Measurements from ENCODE around the gene MCUR1.
"Not testable (repeated sequence)": the region's sequence is repeated elsewhere in the genome, so short reads cannot be mapped to it uniquely, and the experiment has no call there.

MCUR1 gene

GRCh38 chr6:13828656-13829301 lies 14.4 kb upstream of the MCUR1 start:
- not testable (repeated sequence) for DNase-seq

- DNase-seq, result no peak
Measured at GRCh38 chr6:13827032-13827431, 12.7 kb upstream of the MCUR1 start.

GRCh38 chr6:13825871-13826270 lies 11.5 kb upstream of the MCUR1 start:
- no peak for DNase-seq

GRCh38 chr6:13818341-13818740 lies 4.0 kb upstream of the MCUR1 start:
- no peak for DNase-seq

- DNase-seq, result no peak
Measured at GRCh38 chr6:13814938-13815575, 700 bp upstream of the MCUR1 start.

GRCh38 chr6:13813621-13814175 lies 659 bp downstream of the MCUR1 start:
- DNase-seq, result no peak

GRCh38 chr6:13813026-13813425 lies 1.3 kb downstream of the MCUR1 start:
- no peak for DNase-seq

- no peak for DNase-seq
Measured at GRCh38 chr6:13812359-13812642, 2.1 kb downstream of the MCUR1 start.

- no peak for DNase-seq
Measured at GRCh38 chr6:13811627-13812358, 2.6 kb downstream of the MCUR1 start.

- DNase-seq, result no peak
Measured at GRCh38 chr6:13810688-13811446, 3.5 kb downstream of the MCUR1 start.

- no peak for DNase-seq
Measured at GRCh38 chr6:13808801-13809200, 5.6 kb downstream of the MCUR1 start.

GRCh38 chr6:13807696-13808095 lies 6.7 kb downstream of the MCUR1 start:
- DNase-seq, result no peak

- DNase-seq, result no peak
Measured at GRCh38 chr6:13803581-13803980, 10.8 kb downstream of the MCUR1 start.

GRCh38 chr6:13800615-13801014 lies 13.7 kb downstream of the MCUR1 start:
- DNase-seq, result no peak

GRCh38 chr6:13796781-13797180 lies 17.6 kb downstream of the MCUR1 start:
- DNase-seq, result no peak

- peak in 1 of 2 experiments; percentile 49 for DNase-seq
Measured at GRCh38 chr6:13795041-13795750, 19.2 kb downstream of the MCUR1 start.

GRCh38 chr6:13794184-13794583 lies 20.2 kb downstream of the MCUR1 start:
- DNase-seq, result no peak

GRCh38 chr6:13789746-13790145 lies 24.6 kb downstream of the MCUR1 start:
- no peak for DNase-seq

GRCh38 chr6:13788820-13789219 lies 25.5 kb downstream of the MCUR1 start:
- no peak for DNase-seq

- DNase-seq, result no peak
Measured at GRCh38 chr6:13787137-13787536, 27.2 kb downstream of the MCUR1 start.

GRCh38 chr6:13780162-13780561 lies 34.2 kb downstream of the MCUR1 start:
- not testable (repeated sequence) for DNase-seq

GRCh38 chr6:13778028-13778427 lies 36.3 kb downstream of the MCUR1 start:
- no peak for DNase-seq

GRCh38 chr6:13776602-13777001 lies 37.8 kb downstream of the MCUR1 start:
- DNase-seq, result no peak

Measured in cerebellar nuclear complex (tissue), 1 donor.